H1 (cell line): ENCODE data around the gene KRT14. TPM values are rescaled to one million over a fixed set of nuclear protein-coding genes. Genes with fewer than 3 reads are reported as not detected.

Experiments used
- CTCF ChIA-PET: fragments of 300-600 bp; sonication (Branson Sonifier 250); formaldehyde crosslinking; loops from one replicate; lab custom pipeline; 2021; ENCODE audit not compliant: partially characterized antibody; lab: Charles Lee
- POLR2A ChIA-PET: fragments of 300-600 bp; sonication (Branson Sonifier 250); formaldehyde crosslinking; loops from one replicate; lab custom pipeline; 2021; ENCODE audit warnings: inconsistent platforms; ENCODE audit not compliant: partially characterized antibody; lab: Charles Lee
- DNase-seq, 2 experiments: peaks; one replicate each; pipeline versions ENCODE4 v3.0.0 to v3.0.0-alpha.2; 2010 to 2022; ENCODE audit warnings: low spot score in 2 of 2, low read depth in 1 of 2, mixed read lengths in 1 of 2
- FAIRE-seq: peaks from 2 replicates; lab custom pipeline; 2011; peaks lifted over from hg19 to GRCh38; lab: Jason Lieb, UNC
- H2AFZ ChIP-seq: 2 replicates; pipeline ENCODE4 v1.8.1; 2012; ENCODE audit warnings: low read length, inconsistent platforms
- H2AK5ac ChIP-seq: 2 replicates; pipeline ENCODE4 v1.6.1; 2013; ENCODE audit warnings: low read depth, low read length
- H2BK120ac ChIP-seq: replicated peaks from 2 replicates; pipeline ENCODE3; 2013; ENCODE audit warnings: low read depth, low read length, inconsistent platforms
- H2BK12ac ChIP-seq: 2 replicates; pipeline ENCODE4 v1.6.1; 2013; ENCODE audit warnings: low read depth, low read length
- H2BK15ac ChIP-seq: 2 replicates; pipeline ENCODE4 v1.6.1; 2013; ENCODE audit warnings: low read length
- H2BK20ac ChIP-seq: 2 replicates; pipeline ENCODE4 v1.6.1; 2013; ENCODE audit warnings: low read length
- H2BK5ac ChIP-seq: 2 replicates; pipeline ENCODE4 v1.6.1; 2013; ENCODE audit warnings: low read depth, low read length
- H3K14ac ChIP-seq: 2 replicates; pipeline ENCODE4 v1.6.1; 2013; ENCODE audit warnings: inconsistent platforms; ENCODE audit not compliant: insufficient read length
- H3K18ac ChIP-seq: 2 replicates; pipeline ENCODE4 v1.6.1; 2013; ENCODE audit warnings: low read length; ENCODE audit errors: extremely low read depth
- H3K23ac ChIP-seq: 2 replicates; pipeline ENCODE4 v1.6.1; 2013; ENCODE audit warnings: inconsistent platforms; ENCODE audit not compliant: insufficient read length
- H3K23me2 ChIP-seq: 2 replicates; pipeline ENCODE4 v1.6.1; 2013; ENCODE audit warnings: low read depth, low read length
- H3K27ac ChIP-seq: 2 replicates; pipeline ENCODE4 v1.6.1; 2011; ENCODE audit warnings: low read depth, low read length, inconsistent platforms
- H3K27me3 ChIP-seq, 4 experiments: replicated peaks in 1 of 4; 1 replicate in 1 of 4; 2 replicates in 3 of 4; pipeline versions ENCODE4 v1.6.1 to v1.8.1; 2011 to 2013; ENCODE audit warnings: low read length in 3 of 4, mild to moderate bottlenecking in 3 of 4, inconsistent platforms in 2 of 4, mixed read lengths in 2 of 4, moderate library complexity in 1 of 4; ENCODE audit not compliant: control insufficient read depth in 3 of 4, insufficient read depth in 3 of 4; ENCODE audit errors: extremely low read depth in 1 of 4
- H3K36me3 ChIP-seq, 4 experiments: 2 replicates each; pipeline versions ENCODE4 v1.6.1 to v1.8.1; 2011 to 2013; ENCODE audit warnings: mild to moderate bottlenecking in 4 of 4, low read length in 3 of 4, moderate library complexity in 2 of 4, control low read depth in 1 of 4, inconsistent platforms in 1 of 4; ENCODE audit not compliant: insufficient read depth in 4 of 4, control insufficient read depth in 2 of 4
- H3K4ac ChIP-seq: replicated peaks from 2 replicates; pipeline ENCODE3; 2013; ENCODE audit warnings: low read length, low read depth, mixed read lengths, inconsistent platforms; ENCODE audit not compliant: insufficient read length
- H3K4me1 ChIP-seq, 4 experiments: replicated peaks in 1 of 4; 1 replicate in 1 of 4; 2 replicates in 3 of 4; pipeline versions ENCODE4 v1.6.1 to v1.8.1; 2011 to 2013; ENCODE audit warnings: low read length in 3 of 4, inconsistent platforms in 2 of 4, mixed read lengths in 1 of 4; ENCODE audit not compliant: insufficient read depth in 4 of 4, control insufficient read depth in 3 of 4
- H3K4me2 ChIP-seq, 2 experiments: 2 replicates each; pipeline versions ENCODE4 v1.6.1 to v1.8.1; 2011 to 2013; ENCODE audit warnings: low read depth in 2 of 2, low read length in 2 of 2, control low read depth in 1 of 2, inconsistent platforms in 1 of 2, mild to moderate bottlenecking in 1 of 2; ENCODE audit not compliant: insufficient read depth in 1 of 2
- H3K4me3 ChIP-seq, 4 experiments: fragments of 200-600, 300-600 bp in 1 of 4; sonication (generic), shearing (Covaris generic), sonication (Bioruptor Twin) in 1 of 4; 2 replicates each; pipeline versions ENCODE4 v1.5.1 to v1.8.1; 2011 to 2016; ENCODE audit warnings: low read length in 4 of 4, low read depth in 3 of 4, control low read depth in 2 of 4, inconsistent platforms in 2 of 4, mild to moderate bottlenecking in 2 of 4, mixed read lengths in 1 of 4, moderate library complexity in 1 of 4; ENCODE audit not compliant: insufficient read depth in 2 of 4; ENCODE audit errors: extremely low read depth in 1 of 4
- H3K56ac ChIP-seq: replicated peaks from 2 replicates; pipeline ENCODE3; 2013; ENCODE audit warnings: low read depth, mild to moderate bottlenecking, mixed read lengths, low read length, inconsistent platforms; ENCODE audit not compliant: insufficient read length
- H3K79me1 ChIP-seq: 2 replicates; pipeline ENCODE4 v1.6.1; 2013; ENCODE audit warnings: low read depth, low read length, control low read depth
- H3K79me2 ChIP-seq, 2 experiments: 2 replicates each; pipeline versions ENCODE4 v1.6.1 to v1.8.1; 2012 to 2013; ENCODE audit warnings: low read length in 2 of 2, mild to moderate bottlenecking in 2 of 2, inconsistent platforms in 1 of 2; ENCODE audit not compliant: insufficient read depth in 2 of 2, control insufficient read depth in 1 of 2
- H3K9ac ChIP-seq, 4 experiments: replicated peaks in 1 of 4; 1 replicate in 1 of 4; 2 replicates in 3 of 4; pipeline versions ENCODE4 v1.6.1 to v1.8.1; 2011 to 2013; ENCODE audit warnings: low read depth in 3 of 4, low read length in 3 of 4, control low read depth in 2 of 4, mild to moderate bottlenecking in 2 of 4, moderate library complexity in 2 of 4, inconsistent platforms in 1 of 4; ENCODE audit errors: extremely low read depth in 1 of 4
- H3K9me3 ChIP-seq, 2 experiments: 2 replicates each; pipeline versions ENCODE4 v1.6.1 to v1.8.1; 2012 to 2013; ENCODE audit warnings: mild to moderate bottlenecking in 2 of 2, moderate library complexity in 2 of 2, control low read depth in 1 of 2, inconsistent platforms in 1 of 2, low read depth in 1 of 2, low read length in 1 of 2, mixed read lengths in 1 of 2; ENCODE audit not compliant: insufficient read depth in 2 of 2
- H4K20me1 ChIP-seq, 2 experiments: replicated peaks in 1 of 2; 2 replicates each; pipeline versions ENCODE3 to v1.8.1; 2011 to 2013; ENCODE audit warnings: inconsistent platforms in 2 of 2, low read length in 2 of 2, mild to moderate bottlenecking in 1 of 2; ENCODE audit not compliant: insufficient read depth in 2 of 2, control insufficient read depth in 1 of 2
- H4K5ac ChIP-seq: 2 replicates; pipeline ENCODE4 v1.6.1; 2013; ENCODE audit warnings: low read length, low read depth, mixed read lengths, inconsistent platforms; ENCODE audit not compliant: insufficient read length
- H4K8ac ChIP-seq: 2 replicates; pipeline ENCODE4 v1.8.0; 2013; ENCODE audit warnings: mild to moderate bottlenecking, moderate library complexity, low read length, inconsistent platforms; ENCODE audit not compliant: insufficient read depth; ENCODE audit errors: extremely low read depth
- H4K91ac ChIP-seq: replicated peaks from 2 replicates; pipeline ENCODE3; 2013; ENCODE audit warnings: low read length, mixed read lengths, inconsistent platforms; ENCODE audit not compliant: insufficient read length
- CHD2 ChIP-seq: IDR thresholded peaks from 2 replicates; pipeline ENCODE4 v1.6.1; 2012; ENCODE audit warnings: low read length, improper control_type of control experiment
- NANOG ChIP-seq: IDR thresholded peaks from 2 replicates; pipeline ENCODE4 v1.6.1; 2011; ENCODE audit warnings: low read length, low read depth, mild to moderate bottlenecking, inconsistent platforms; ENCODE audit not compliant: insufficient read depth, poor library complexity, severe bottlenecking
- WGBS, 2 experiments: shearing (Covaris generic) in 1 of 2; methylation state at CpG; one replicate each; pipeline versions ENCODE4 v1.1.6 to v1.1.7; 2013 to 2015; ENCODE audit warnings: low lambda C conversion rate in 2 of 2, mixed read lengths in 2 of 2, inconsistent platforms in 1 of 2, low coverage in 1 of 2, missing lambda C conversion rate in 1 of 2; ENCODE audit not compliant: insufficient replicate concordance in 2 of 2, insufficient coverage in 1 of 2, insufficient read length in 1 of 2; ENCODE audit errors: extremely low coverage in 1 of 2, missing lambda C conversion rate in 1 of 2; 5-methylcytosine and 5-hydroxymethylcytosine counted together
- polyA plus RNA-seq, 7 experiments: library from polyadenylated mRNA; depleted of rRNA in 3 of 7; stranded (reverse) in 5 of 7; unstranded in 2 of 7; fragments of >200 nt in 5 of 7; fragments of 200-250 nt in 2 of 7; gene quantifications; 1 replicate in 5 of 7; 2 replicates in 1 of 7; 4 replicates in 1 of 7; pipeline versions ENCODE4 v1.2.1 to v1.2.3, GENCODE V29; 2011 to 2013; ENCODE audit warnings: missing spikeins in 2 of 7, mixed read lengths in 2 of 7
- total RNA-seq: library from RNA; stranded (reverse); fragmentation: NEBNext Ultra II Directional; extraction: Animal tissue kit (Norgen Biotek cat#: 25700); gene quantifications from 2 replicates; pipeline ENCODE4 v1.2.1, GENCODE V29; 2021
- TF ChIP-seq, protein P1 (sequence below): IDR thresholded peaks from 2 replicates; pipeline ENCODE4 v1.6.1; 2012; ENCODE audit warnings: low read length, inconsistent platforms

KRT14 gene
- total and polyA plus RNA-seq, 2 of the 8 experiments (the other 6 are each of a cell fraction or from before 2014, with no cell fraction given): 0.35 TPM; not detected in 1

DNA sequence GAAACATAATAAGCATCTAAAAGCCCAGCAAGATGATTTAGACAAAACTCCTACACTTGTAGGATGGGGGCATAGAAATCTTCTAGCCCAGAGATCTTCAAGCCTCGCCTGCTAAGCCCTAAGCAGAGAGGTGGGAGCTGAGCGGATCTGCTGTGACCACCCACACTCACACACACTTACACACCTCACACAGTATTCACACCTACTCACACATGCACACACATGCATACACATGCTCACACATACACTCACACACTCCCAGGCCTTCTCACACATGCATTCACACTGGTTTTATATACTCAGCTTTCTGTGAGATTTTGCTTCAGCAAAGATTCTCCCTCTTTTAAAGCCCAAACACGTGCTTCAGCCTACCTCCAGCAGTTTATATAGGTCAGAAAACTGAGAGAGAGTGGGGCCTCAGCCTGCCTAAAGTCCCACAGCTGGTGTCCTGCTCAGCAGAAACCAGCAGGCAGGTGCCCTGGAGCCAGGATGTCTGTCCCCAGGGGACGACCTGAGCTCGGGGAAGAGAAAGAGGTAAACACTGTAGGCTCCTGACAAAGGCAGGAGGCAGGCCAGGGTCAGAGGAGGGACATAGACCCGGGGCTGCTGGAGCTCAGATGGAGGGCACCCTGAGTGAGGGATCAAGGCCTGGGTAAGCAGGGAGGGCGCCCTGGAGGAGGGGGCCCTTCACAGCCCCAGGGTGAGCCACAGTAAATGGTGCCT, 46.6 kb downstream of the KRT14 start:
- CTCF ChIA-PET: interaction anchor here (0.7 to 21.2 kb wide), 12 partner anchors 9 to 126 kb away, joined by 3 to 492 read pairs (median 4); partner anchors contain the start of genes KRT13, KRT17, KRT19 and KRT35
- H3K4ac ChIP-seq: no peak overlapping the region
- no peak for TF ChIP-seq CHD2
- TF ChIP-seq, protein P1, sequence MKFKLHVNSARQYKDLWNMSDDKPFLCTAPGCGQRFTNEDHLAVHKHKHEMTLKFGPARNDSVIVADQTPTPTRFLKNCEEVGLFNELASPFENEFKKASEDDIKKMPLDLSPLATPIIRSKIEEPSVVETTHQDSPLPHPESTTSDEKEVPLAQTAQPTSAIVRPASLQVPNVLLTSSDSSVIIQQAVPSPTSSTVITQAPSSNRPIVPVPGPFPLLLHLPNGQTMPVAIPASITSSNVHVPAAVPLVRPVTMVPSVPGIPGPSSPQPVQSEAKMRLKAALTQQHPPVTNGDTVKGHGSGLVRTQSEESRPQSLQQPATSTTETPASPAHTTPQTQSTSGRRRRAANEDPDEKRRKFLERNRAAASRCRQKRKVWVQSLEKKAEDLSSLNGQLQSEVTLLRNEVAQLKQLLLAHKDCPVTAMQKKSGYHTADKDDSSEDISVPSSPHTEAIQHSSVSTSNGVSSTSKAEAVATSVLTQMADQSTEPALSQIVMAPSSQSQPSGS: no peak
- TF ChIP-seq NANOG: no peak

More for the DNA sequence above, 46.6 kb downstream of the KRT14 start:
- H3K4me1 ChIP-seq: peaks cover 17 to 33% (median 24%) of the 10 kb centered on the region in 4 experiments
- no peaks in the 10 kb centered on the region for H3K23me2 ChIP-seq
- H3K4me3 ChIP-seq: no peak overlapping the region
- no peak overlapping the region for H4K5ac ChIP-seq
- POLR2A ChIA-PET: interaction anchor here (1.8 to 16.2 kb wide), 3 partner anchors 9 to 149 kb away, joined by 5 to 293 read pairs (median 9); partner anchors contain the start of genes EIF1 and KRT19
- H3K9me3 ChIP-seq: no peaks in the 10 kb centered on the region
- WGBS, 2 experiments: 75% methylated on average over 7 of the region's 7 CpGs; no CpG with 5 or more reads in 1 of the 2 experiments
- peak overlapping the region; percentile 95 for H4K91ac ChIP-seq
- H3K79me2 ChIP-seq: no peaks in the 10 kb centered on the region
- DNase-seq (no peak), FAIRE-seq (no peak)
- H3K27ac ChIP-seq: no peak overlapping the region
- no peak overlapping the region; the same call in 1 of the 2 replicates for H2BK5ac ChIP-seq
- H3K23ac ChIP-seq: no peak overlapping the region
- H3K18ac ChIP-seq: peak overlapping the region; percentile 87
- no peaks in the 10 kb centered on the region for H4K20me1 ChIP-seq
- H3K14ac ChIP-seq: no peak overlapping the region
- H3K36me3 ChIP-seq: no peaks in the 10 kb centered on the region
- 0 out of 2 replicates have a peak overlapping the region, but pooled peaks have one; percentile 82 for H2AK5ac ChIP-seq
- no peak overlapping the region for H3K4me2 ChIP-seq
- H3K79me1 ChIP-seq: no peaks in the 10 kb centered on the region
- H3K27me3 ChIP-seq: no peaks in the 10 kb centered on the region; a peak in 1 of 7 replicates
- no peak overlapping the region for H2AFZ ChIP-seq
- no peak overlapping the region for H4K8ac ChIP-seq
- peak overlapping the region; percentile 98; the same call in 1 of the 2 replicates for H2BK12ac ChIP-seq
- peak overlapping the region; percentile 90; the same call in 1 of the 2 replicates for H2BK20ac ChIP-seq
- peak overlapping the region; percentile 84 for H2BK120ac ChIP-seq
- H2BK15ac ChIP-seq: 0 out of 2 replicates have a peak overlapping the region, but pooled peaks have one; percentile 72
- no peak overlapping the region; a peak in 1 of 7 replicates for H3K9ac ChIP-seq
- H3K56ac ChIP-seq: no peak overlapping the region
